SK-N-SH treated with all-trans-retinoic acid at 6 μM for 48 hours (cell line): Measurements from ENCODE around the gene MOG.

Source experiments
- ATAC-seq: fragments of 200-7000 bp; cut with Tn5 transposase; 3 replicates; pipeline ENCODE4 v1.9.1; 2020; ENCODE audit warnings: mild to moderate bottlenecking, moderate library complexity
- ARNTL ChIP-seq: fragments of 450-650 bp; formaldehyde crosslinking; IDR thresholded peaks from 2 replicates; pipeline ENCODE4 v1.5.0; 2020; ENCODE audit warnings: low read depth, mild to moderate bottlenecking, moderate library complexity, borderline replicate concordance
- BACH2 ChIP-seq: fragments of 250-450 bp; sonication (Bioruptor Pico); IDR thresholded peaks from 2 replicates; pipeline ENCODE4 v1.9.0; 2021; ENCODE audit warnings: mild to moderate bottlenecking, borderline replicate concordance
- CREB5 ChIP-seq: fragments of 250-450 bp; sonication (Bioruptor Pico); IDR thresholded peaks from 2 replicates; pipeline ENCODE4 v1.5.1; 2020; ENCODE audit warnings: low read depth, mild to moderate bottlenecking, moderate library complexity
- CSRNP3 ChIP-seq: fragments of 250-450 bp; sonication (Bioruptor Pico); IDR thresholded peaks from 2 replicates; pipeline ENCODE4 v1.5.1; 2021; ENCODE audit warnings: mild to moderate bottlenecking, moderate library complexity
- ESRRG ChIP-seq: fragments of 250-450 bp; sonication (Bioruptor Pico); IDR thresholded peaks from 2 replicates; pipeline ENCODE4 v1.6.1; 2021; ENCODE audit warnings: mild to moderate bottlenecking
- GLIS3 ChIP-seq: fragments of 250-450 bp; sonication (Bioruptor Pico); IDR thresholded peaks from 2 replicates; pipeline ENCODE4 v1.5.0; 2020; ENCODE audit warnings: mild to moderate bottlenecking, moderate library complexity
- OSR1 ChIP-seq: fragments of 250-450 bp; sonication (Bioruptor Pico); IDR thresholded peaks from 2 replicates; pipeline ENCODE4 v1.8.0; 2022; ENCODE audit warnings: moderate library complexity, mild to moderate bottlenecking, inconsistent platforms
- PATZ1 ChIP-seq: fragments of 250-450 bp; sonication (Bioruptor Pico); IDR thresholded peaks from 2 replicates; pipeline ENCODE4 v1.8.0; 2020; ENCODE audit warnings: mild to moderate bottlenecking, moderate library complexity, borderline replicate concordance
- POU6F1 ChIP-seq: fragments of 250-450 bp; sonication (Bioruptor Pico); IDR thresholded peaks from 2 replicates; pipeline ENCODE4 v1.8.0; 2021; ENCODE audit warnings: low read depth, mild to moderate bottlenecking, moderate library complexity, borderline replicate concordance
- PPARA ChIP-seq: fragments of 250-450 bp; sonication (Bioruptor Pico); IDR thresholded peaks from 2 replicates; pipeline ENCODE4 v1.5.0; 2020; ENCODE audit warnings: mild to moderate bottlenecking, borderline replicate concordance
- RARB ChIP-seq: fragments of 250-450 bp; sonication (Bioruptor Pico); IDR thresholded peaks from 2 replicates; pipeline ENCODE4 v1.8.0; 2021; ENCODE audit warnings: mild to moderate bottlenecking, moderate library complexity
- TCF4 ChIP-seq: fragments of 250-450 bp; sonication (Bioruptor Pico); IDR thresholded peaks from 2 replicates; pipeline ENCODE4 v1.8.0; 2021; ENCODE audit warnings: mild to moderate bottlenecking, moderate library complexity, borderline replicate concordance
- TOX ChIP-seq: fragments of 250-450 bp; sonication (Bioruptor Pico); IDR thresholded peaks from 2 replicates; pipeline ENCODE4 v1.8.0; 2021; ENCODE audit warnings: mild to moderate bottlenecking, moderate library complexity, borderline replicate concordance
- TSHZ2 ChIP-seq: fragments of 250-450 bp; sonication (Bioruptor Pico); IDR thresholded peaks from 2 replicates; pipeline ENCODE4 v1.5.0; 2020; ENCODE audit warnings: mild to moderate bottlenecking, moderate library complexity
- ZC3H10 ChIP-seq: fragments of 250-450 bp; sonication (Bioruptor Pico); IDR thresholded peaks from 2 replicates; pipeline ENCODE4 v1.5.1; 2021; ENCODE audit warnings: mild to moderate bottlenecking, moderate library complexity
- ZFP30 ChIP-seq: fragments of 450-650 bp; formaldehyde crosslinking; IDR thresholded peaks from 2 replicates; pipeline ENCODE4 v1.5.0; 2022; ENCODE audit warnings: mild to moderate bottlenecking, moderate library complexity
- ZNF565 ChIP-seq: fragments of 450-650 bp; formaldehyde crosslinking; conservative IDR thresholded peaks from 2 replicates; pipeline ENCODE4 v1.5.0; 2020; ENCODE audit warnings: low read depth, mild to moderate bottlenecking, moderate library complexity
- ZNF70 ChIP-seq: fragments of 450-650 bp; formaldehyde crosslinking; IDR thresholded peaks from 2 replicates; pipeline ENCODE4 v1.5.0; 2020; ENCODE audit warnings: mild to moderate bottlenecking, moderate library complexity
- ZNF8 ChIP-seq: fragments of 450-650 bp; formaldehyde crosslinking; IDR thresholded peaks from 2 replicates; pipeline ENCODE4 v1.5.0; 2020; ENCODE audit warnings: mild to moderate bottlenecking, moderate library complexity

The MOG gene

GRCh38 chr6:29620630-29621029, 36.3 kb upstream of the MOG start:
- TF ChIP-seq BACH2 (CRISPR knock-in tag) (no peak), ZNF565 (CRISPR knock-in tag) (no peak), CREB5 (no peak), PPARA (no peak)
- TF ChIP-seq, all 23 proteins: peak for 0
- no peak for ATAC-seq

GRCh38 chr6:29624520-29624961, 32.4 kb upstream of the MOG start:
- ATAC-seq: no peak
- TF ChIP-seq PATZ1: no peak
- TF ChIP-seq GLIS3 (CRISPR knock-in tag): no peak
- TF ChIP-seq OSR1: no peak
- TF ChIP-seq, all 23 proteins: peak for 0

- no peak for ATAC-seq
- TF ChIP-seq BACH2 (CRISPR knock-in tag) (no peak), ESRRG (CRISPR knock-in tag) (no peak), TCF4 (CRISPR knock-in tag) (no peak), CREB5 (no peak), TOX (CRISPR knock-in tag) (no peak), ARNTL (CRISPR knock-in tag) (no peak), ZFP30 (no peak), OSR1 (no peak), ZC3H10 (no peak), CSRNP3 (CRISPR knock-in tag) (no peak), ZNF565 (CRISPR knock-in tag) (no peak), TSHZ2 (no peak), PPARA (no peak), ZNF70 (CRISPR knock-in tag) (no peak), ZNF8 (no peak), GLIS3 (CRISPR knock-in tag) (no peak), RARB (CRISPR knock-in tag) (no peak), POU6F1 (no peak)
Measured at GRCh38 chr6:29625337-29625930, 31.5 kb upstream of the MOG start.
